Right lobe of liver (tissue), 4 donors: ENCODE data around the gene REM1.

Source experiments
- POLR2A ChIP-seq: fragments of 450-650 bp; IDR thresholded peaks from one replicate; pipeline ENCODE4 v1.6.1; 2017; ENCODE audit warnings: antibody characterized with exemption, mild to moderate bottlenecking
- TF ChIP-seq, protein P1 (sequence below), 4 donors: fragments of 200-600 bp in 3 of 4; fragments of 450-650 bp in 1 of 4; IDR thresholded peaks; one replicate each; pipeline versions ENCODE4 v1.5.1 to v1.8.0; 2016 to 2022; ENCODE audit warnings: antibody characterized with exemption in 4 of 4, mild to moderate bottlenecking in 2 of 4
- donor health status: DM: no; HTN: no; CAD: no.
- donor health status: DM: no; HTN: no; CAD: no.
- donor health status: DM: no; HTN: yes; CAD: no.

- TF ChIP-seq, protein P1, sequence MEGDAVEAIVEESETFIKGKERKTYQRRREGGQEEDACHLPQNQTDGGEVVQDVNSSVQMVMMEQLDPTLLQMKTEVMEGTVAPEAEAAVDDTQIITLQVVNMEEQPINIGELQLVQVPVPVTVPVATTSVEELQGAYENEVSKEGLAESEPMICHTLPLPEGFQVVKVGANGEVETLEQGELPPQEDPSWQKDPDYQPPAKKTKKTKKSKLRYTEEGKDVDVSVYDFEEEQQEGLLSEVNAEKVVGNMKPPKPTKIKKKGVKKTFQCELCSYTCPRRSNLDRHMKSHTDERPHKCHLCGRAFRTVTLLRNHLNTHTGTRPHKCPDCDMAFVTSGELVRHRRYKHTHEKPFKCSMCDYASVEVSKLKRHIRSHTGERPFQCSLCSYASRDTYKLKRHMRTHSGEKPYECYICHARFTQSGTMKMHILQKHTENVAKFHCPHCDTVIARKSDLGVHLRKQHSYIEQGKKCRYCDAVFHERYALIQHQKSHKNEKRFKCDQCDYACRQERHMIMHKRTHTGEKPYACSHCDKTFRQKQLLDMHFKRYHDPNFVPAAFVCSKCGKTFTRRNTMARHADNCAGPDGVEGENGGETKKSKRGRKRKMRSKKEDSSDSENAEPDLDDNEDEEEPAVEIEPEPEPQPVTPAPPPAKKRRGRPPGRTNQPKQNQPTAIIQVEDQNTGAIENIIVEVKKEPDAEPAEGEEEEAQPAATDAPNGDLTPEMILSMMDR (IDR thresholded peaks at IDR 0.05): no peak
- TF ChIP-seq POLR2A: no peak
Observed at GRCh38 chr20:31500527-31500926, 25.4 kb downstream of the REM1 start.
